ENCODE results near the gene NTF3.
A peak's percentile ranks its signal among the peaks of the same experiment; 100 is the strongest.

NTF3 gene

DNA sequence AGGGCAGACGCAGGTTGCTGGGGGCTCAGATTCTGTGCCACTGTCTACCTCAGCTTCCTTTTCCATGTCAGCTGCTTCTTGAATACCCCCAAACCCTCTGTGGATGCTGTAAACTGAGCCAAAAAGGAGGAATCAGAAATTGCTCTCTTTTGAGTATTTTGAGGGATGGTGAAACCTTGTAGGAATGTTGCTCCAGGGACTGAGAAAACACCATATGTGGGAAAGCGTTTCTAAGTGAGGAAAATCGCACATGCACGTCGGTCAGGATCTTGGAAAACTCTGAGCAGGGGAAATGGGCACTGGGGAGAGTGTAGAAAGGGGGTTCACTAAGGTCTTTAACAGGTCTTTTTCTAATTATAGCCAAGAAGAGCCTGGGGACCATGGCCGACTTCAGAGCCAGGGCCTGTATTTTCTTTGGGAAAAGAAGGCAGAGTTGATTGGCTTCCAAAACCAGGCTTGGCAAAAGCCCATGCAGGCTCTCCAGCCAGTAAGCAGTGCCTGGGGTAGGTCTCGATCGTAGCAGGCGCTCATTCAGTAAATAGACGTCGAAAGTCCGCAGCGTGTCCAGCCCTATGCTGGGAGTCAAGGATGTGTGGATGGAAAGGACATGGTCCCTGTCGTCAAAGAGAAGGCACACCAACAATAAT is 58.0 kb downstream of the NTF3 start:
- DNase-seq: no peak

DNA sequence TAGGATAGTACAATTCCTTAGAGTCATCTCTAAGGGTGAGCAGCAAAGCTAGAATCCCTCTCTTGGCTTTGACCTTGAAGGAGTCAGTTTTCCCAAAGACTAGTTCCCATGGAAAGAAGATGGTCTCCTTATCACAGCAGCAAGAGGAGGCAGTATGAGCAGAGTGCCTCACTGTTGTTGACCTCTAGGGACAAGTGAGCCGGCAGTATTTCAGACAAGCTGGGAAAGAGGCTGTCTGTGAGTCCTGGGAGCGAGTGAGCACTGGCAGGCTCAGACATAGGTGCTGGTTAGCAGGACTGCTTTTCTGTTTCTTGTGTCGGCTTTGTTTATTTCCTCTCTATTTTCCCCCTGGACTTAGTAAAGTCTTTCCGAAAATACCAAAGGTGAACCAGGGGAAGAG is 60.7 kb downstream of the NTF3 start:
- no peak for DNase-seq

DNA sequence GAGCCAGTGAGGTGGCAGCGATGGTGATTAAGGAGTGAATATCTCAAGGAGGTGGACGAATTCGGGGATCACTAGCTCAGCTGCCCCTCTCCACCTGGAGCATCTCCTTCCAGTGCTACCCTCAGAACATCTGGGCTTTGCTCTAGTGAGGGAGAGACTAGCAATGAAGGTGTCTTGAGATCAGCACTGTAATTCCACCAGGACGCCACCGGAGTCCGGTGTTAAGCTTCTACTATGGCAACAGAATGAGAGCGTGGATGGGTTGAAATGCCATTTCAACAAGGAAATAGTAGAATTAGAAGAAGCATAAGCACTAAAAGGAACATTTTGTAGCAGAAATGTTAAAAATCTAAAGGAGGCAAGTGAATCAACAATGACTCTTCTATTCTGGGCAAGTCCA is 61.1 kb downstream of the NTF3 start:
- no peak for DNase-seq

GRCh38 chr12:5494343-5494742 is 62.4 kb downstream of the NTF3 start:
- no peak for DNase-seq

GRCh38 chr12:5497329-5498053 is 65.6 kb downstream of the NTF3 start:
- DNase-seq: no peak

DNA sequence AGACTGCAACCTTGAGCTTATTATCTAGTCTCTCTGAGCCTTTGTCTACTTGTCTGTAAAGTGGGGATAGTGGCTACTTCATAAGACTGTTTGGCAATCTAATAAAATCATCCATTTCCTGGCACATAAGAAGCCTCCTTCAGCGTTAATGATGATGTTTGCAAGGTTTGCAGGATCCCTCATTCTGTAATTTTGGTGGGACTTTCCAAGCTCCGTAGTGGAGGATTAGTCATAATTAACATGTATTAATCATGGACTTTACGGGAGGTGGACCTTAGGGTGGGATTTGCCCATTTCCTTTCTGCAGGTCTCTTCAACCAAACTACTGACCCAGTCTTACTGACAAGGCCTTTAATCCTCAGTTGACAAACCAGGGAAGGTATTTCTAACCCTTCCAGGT is 66.2 kb downstream of the NTF3 start:
- no peak for DNase-seq

GRCh38 chr12:5498806-5499205 is 66.9 kb downstream of the NTF3 start:
- DNase-seq: no peak

DNA sequence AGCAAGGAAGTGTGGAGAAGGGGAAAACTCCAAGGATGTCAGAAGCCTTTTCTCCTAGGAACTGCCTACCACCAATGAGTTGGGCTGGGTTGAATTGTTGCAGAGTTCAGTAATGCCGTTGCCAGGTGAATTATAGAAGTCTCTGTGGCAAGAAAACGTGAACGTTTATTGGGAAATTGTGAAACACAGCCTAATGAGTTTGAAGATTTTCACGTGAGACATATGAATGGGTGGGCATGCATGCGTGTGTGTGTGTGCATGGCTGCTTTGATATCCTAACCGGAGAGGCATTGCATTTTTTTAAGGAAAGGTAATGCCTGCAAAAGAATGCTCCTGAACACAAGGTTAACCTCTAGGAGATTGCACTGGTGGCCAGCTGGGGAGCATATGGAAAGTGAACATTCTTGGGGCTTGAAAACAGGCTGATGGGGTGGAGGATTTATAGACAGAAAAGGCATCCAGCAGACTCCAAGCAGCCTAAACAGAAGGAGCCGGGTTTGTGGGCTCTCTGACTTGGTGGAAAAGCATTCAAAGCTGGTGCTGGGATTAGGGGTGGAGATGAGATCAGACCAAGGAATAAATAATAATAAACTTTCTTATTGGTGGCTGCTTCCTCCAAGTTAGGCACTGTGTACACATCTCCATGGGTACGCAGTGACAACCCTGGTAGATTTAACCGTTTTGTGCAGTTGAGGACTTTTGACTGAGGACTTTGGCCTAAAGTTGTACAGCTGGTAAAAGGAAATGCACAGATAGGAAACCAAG is 67.8 kb downstream of the NTF3 start:
- no peak for DNase-seq

- no peak for DNase-seq
These were observed 68.4 kb downstream of the NTF3 start for GRCh38 chr12:5500331-5500659.

DNA sequence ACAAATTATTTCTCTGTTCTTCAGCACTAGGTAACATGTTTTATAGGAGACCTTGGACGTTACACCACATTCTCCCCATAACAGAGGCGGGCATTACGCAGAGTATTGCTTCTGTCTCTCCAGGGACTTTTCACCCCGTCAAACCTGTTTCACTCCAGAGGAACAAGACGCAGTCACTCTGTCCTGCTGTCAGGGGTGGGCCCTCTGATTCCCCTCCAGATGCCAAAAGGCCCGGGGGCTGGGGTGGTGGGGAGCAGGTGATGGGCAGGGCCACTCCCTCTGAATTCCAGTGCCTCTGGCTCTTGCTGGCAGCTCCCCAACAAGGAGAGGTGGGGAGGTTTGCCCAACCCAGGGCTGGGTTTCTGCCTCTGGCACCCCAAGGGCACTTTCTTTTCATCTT is 71.9 kb downstream of the NTF3 start:
- peak; percentile 34 for DNase-seq

- peak; percentile 17 for DNase-seq
These were observed 73.2 kb downstream of the NTF3 start for GRCh38 chr12:5505116-5505515.

DNA sequence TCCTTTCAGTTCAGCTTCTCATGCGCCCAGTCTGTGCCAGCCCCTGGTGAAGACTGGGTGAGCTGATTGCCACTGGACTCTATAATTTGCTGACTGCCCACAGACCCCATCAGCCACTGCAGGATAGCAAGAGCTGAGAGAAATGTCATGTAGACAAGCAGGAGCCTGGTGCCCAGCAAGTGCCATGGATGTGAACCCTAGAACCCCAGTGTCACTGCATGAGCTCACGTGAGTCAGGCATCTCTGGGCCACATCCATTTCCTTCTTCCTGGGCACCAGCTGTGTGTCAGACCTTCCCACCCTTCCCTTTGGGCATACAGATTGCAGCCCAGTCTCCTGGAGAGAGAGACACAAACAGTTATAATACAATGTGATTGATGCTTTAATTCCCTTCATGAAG is 73.8 kb downstream of the NTF3 start:
- no peak for DNase-seq

- DNase-seq: no peak
These were observed 74.4 kb downstream of the NTF3 start for GRCh38 chr12:5506295-5506694.

GRCh38 chr12:5506821-5507231 is 74.9 kb downstream of the NTF3 start:
- no peak for DNase-seq

GRCh38 chr12:5507401-5507935 is 75.6 kb downstream of the NTF3 start:
- no peak for DNase-seq

GRCh38 chr12:5507944-5508343 is 76.0 kb downstream of the NTF3 start:
- no peak for DNase-seq

- DNase-seq: no peak
These were observed 77.2 kb downstream of the NTF3 start for GRCh38 chr12:5509102-5509501.

- DNase-seq: no peak
These were observed 77.6 kb downstream of the NTF3 start for GRCh38 chr12:5509557-5509956.

DNA sequence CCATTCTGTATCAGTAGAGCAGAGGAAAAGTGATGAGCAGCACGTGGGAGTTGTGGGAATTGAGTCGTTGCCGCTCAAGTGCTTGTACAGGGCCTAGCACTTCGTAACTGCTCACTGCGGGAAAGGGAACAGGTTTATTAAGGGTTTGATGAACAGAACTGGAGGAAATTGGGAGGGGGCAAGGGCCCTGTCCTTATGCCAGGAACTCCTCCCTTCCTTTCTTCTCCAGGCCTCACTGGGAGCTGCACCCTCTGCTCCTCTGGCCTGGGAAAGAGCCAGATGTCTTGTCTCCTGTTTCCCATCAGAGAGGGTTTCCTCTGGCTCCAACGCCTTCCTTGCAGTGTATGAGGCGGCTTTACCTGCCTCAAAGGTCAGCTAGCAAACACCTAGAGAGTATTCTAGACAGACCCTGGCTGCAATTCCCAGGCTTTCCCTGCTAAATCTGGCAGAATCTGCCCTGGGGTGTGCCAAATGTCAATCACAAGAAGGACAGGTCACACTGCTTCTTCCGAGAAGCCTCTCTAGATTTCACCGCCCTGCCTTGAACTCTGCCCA is 78.4 kb downstream of the NTF3 start:
- no peak for DNase-seq

GRCh38 chr12:5511256-5511643 is 79.3 kb downstream of the NTF3 start:
- no peak for DNase-seq

- DNase-seq: peak; percentile 60
These were observed 80.0 kb downstream of the NTF3 start for GRCh38 chr12:5511644-5512600.

- DNase-seq: peak; percentile 13
These were observed 80.7 kb downstream of the NTF3 start for GRCh38 chr12:5512601-5512970.

DNA sequence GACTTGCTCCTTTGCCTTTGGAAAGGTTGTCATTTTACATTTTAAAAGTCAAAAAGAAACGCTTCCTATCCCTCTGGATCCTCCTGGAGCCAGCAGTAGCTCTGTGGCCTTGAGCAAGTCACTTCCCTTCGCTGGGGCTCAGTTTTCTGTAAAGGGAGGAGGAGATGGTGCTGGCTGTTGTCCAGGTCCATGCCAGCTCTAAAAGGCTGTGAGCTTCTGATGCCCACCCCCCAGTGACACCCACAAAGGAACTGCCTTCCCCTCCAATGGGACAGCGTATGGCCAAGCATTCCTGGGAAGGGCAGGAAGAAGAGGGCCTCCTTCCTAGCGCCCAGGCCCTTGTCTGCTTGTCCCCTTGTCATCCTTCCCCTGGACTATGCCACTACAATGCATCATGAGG is 81.5 kb downstream of the NTF3 start:
- no peak for DNase-seq

All from activated CD8-positive, alpha-beta memory T cell treated with anti-CD3 and anti-CD28 coated beads, Interleukin-2, amount 50 U/mL, for 48 hours (primary cell).